Gastroesophageal sphincter (tissue), 3 donors: Measurements from ENCODE around the gene LOXL4.

Experiments used
- EP300 ChIP-seq: sonication (generic); formaldehyde crosslinking; IDR thresholded peaks from one replicate; pipeline ENCODE4 v1.6.1; 2017; ENCODE audit warnings: antibody characterized with exemption, mild to moderate bottlenecking
- POLR2A ChIP-seq, 2 donors: fragments of 450-650 bp; IDR thresholded peaks; one replicate each; pipeline ENCODE4 v1.6.1; 2017; ENCODE audit warnings: antibody characterized with exemption in 2 of 2, mild to moderate bottlenecking in 2 of 2, moderate library complexity in 1 of 2
- POLR2AphosphoS5 ChIP-seq: sonication (generic); formaldehyde crosslinking; IDR thresholded peaks from one replicate; pipeline ENCODE4 v1.6.1; 2017; ENCODE audit warnings: antibody characterized with exemption
- TF ChIP-seq, protein P1 (sequence below), 4 experiments: fragments of 200-600 bp in 2 of 4; fragments of 450-650 bp in 2 of 4; sonication (generic) in 1 of 4; IDR thresholded peaks; one replicate each; pipeline ENCODE4 v1.5.1; 2017 to 2019; ENCODE audit warnings: antibody characterized with exemption in 4 of 4, mild to moderate bottlenecking in 2 of 4, moderate library complexity in 2 of 4

DNA sequence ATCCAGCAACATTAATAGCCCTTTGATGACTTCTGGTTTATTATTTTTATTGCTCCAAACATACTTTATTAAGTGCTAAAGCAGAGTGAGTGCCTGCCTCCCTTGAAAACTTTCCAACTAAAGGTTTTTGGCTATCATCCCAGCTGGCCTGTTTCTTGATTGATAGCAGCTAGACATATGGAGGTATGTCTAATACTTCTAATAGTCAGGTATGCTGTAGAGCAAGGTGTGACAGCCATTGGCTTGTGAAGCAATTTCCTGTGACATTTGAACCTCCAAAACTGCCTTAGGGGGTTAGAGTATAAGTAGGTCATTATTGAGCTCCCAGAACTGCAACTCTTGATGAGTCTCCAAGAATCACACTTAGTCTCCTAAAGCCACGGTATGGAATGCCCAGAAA lies 55.8 kb downstream of the LOXL4 start:
- no peak for TF ChIP-seq POLR2A (IDR thresholded peaks at IDR 0.05)
- TF ChIP-seq, protein P1, sequence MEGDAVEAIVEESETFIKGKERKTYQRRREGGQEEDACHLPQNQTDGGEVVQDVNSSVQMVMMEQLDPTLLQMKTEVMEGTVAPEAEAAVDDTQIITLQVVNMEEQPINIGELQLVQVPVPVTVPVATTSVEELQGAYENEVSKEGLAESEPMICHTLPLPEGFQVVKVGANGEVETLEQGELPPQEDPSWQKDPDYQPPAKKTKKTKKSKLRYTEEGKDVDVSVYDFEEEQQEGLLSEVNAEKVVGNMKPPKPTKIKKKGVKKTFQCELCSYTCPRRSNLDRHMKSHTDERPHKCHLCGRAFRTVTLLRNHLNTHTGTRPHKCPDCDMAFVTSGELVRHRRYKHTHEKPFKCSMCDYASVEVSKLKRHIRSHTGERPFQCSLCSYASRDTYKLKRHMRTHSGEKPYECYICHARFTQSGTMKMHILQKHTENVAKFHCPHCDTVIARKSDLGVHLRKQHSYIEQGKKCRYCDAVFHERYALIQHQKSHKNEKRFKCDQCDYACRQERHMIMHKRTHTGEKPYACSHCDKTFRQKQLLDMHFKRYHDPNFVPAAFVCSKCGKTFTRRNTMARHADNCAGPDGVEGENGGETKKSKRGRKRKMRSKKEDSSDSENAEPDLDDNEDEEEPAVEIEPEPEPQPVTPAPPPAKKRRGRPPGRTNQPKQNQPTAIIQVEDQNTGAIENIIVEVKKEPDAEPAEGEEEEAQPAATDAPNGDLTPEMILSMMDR (IDR thresholded peaks at IDR 0.05) = no peak
- TF ChIP-seq POLR2AphosphoS5 = no peak
- no peak for TF ChIP-seq EP300
